OCI-LY3 (cell line): ENCODE measurements around the gene PELI3.

Experiments used
- EZH2phosphoT487 ChIP-seq: fragments of 200-600 bp; shearing (Covaris generic); IDR thresholded peaks from 2 replicates; pipeline ENCODE4 v1.6.1; 2018; ENCODE audit warnings: antibody characterized with exemption, mixed run types, low read depth
- TF ChIP-seq, protein P1 (sequence below): fragments of 200-600, 300-600 bp; sonication (generic); IDR thresholded peaks from 2 replicates; pipeline ENCODE4 v1.5.1; 2014; ENCODE audit warnings: antibody characterized with exemption, low read length, low read depth

DNA sequence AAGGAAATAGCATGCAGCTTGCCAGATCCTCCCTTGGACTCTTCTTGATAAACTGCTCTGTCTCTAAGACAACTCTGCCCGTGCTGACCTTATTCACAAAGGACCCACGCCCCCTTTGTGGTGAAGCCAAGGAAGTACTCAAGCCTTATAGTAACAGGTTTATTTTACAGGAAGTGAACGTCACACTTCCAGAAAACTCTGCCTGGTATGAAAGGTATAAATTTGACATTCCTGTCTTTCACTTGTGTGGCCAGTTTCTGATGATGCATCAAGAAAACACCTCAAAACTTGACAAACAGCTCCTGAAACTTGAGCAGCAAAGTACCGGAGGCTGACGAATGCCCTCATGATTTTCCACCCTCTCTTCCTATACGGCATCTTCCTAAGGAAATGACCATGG lies 12.5 kb upstream of the PELI3 start:
- TF ChIP-seq, protein P1, sequence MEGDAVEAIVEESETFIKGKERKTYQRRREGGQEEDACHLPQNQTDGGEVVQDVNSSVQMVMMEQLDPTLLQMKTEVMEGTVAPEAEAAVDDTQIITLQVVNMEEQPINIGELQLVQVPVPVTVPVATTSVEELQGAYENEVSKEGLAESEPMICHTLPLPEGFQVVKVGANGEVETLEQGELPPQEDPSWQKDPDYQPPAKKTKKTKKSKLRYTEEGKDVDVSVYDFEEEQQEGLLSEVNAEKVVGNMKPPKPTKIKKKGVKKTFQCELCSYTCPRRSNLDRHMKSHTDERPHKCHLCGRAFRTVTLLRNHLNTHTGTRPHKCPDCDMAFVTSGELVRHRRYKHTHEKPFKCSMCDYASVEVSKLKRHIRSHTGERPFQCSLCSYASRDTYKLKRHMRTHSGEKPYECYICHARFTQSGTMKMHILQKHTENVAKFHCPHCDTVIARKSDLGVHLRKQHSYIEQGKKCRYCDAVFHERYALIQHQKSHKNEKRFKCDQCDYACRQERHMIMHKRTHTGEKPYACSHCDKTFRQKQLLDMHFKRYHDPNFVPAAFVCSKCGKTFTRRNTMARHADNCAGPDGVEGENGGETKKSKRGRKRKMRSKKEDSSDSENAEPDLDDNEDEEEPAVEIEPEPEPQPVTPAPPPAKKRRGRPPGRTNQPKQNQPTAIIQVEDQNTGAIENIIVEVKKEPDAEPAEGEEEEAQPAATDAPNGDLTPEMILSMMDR: no peak
- no peak for TF ChIP-seq EZH2phosphoT487
